OCI-M1 (cell line): ENCODE results near the gene CAPN7.

ENCODE experiments used
- DNase-seq: peaks from one replicate; lab custom pipeline; 2025; lab: John Stamatoyannopoulos, UW

CAPN7 gene

DNA sequence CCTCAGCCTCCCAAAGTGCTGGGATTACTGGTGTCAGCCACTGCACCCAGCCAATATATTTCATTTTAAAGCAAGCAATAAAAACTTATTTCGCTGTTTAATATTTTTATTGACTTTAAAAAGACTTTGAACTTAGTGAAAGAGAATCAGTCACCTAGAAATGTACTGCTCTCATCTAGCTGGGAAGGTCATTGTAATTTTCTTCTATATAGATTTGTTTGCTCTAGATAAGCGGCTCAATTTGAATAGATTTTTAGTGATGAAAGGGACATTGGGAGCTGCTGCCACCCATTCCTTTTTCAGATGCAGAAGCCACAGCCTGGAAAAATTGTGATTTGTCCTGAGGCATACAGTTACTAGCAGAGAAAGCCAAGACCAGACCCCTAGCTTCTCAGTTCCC lies 40.1 kb downstream of the CAPN7 start:
- DNase-seq: no peak

DNA sequence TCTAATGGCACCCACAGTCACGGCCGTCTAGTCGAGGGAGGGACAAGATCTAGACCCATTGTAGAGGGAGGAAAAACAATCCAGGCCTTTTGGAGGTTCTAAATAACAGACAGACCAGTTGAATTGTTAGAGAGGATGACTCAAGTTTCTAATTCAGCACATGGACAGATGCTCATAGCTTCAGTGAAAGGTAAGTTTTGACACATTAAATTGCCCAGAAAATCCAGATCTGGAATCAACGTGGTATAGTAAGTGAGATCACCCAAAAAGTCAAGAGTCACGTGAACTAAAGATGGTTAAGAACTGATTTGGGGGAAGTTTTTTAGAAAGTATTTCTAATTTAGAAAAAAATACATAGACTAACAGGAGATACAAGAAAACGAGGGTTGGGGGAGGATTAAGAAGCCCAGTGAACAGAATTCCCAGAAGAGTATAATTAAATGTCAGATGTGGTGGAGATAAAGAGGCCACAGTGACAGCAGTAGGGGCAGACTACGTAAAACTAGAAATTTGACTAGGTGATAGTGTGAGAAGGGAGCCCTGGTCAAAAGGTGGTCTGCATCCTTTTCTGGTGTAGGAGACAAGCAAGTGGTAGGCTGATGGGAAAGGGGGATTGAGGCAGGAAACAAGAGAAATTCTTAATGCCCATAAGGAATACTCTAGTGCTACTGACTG lies 47.1 kb downstream of the CAPN7 start:
- DNase-seq: peak; percentile 69

DNA sequence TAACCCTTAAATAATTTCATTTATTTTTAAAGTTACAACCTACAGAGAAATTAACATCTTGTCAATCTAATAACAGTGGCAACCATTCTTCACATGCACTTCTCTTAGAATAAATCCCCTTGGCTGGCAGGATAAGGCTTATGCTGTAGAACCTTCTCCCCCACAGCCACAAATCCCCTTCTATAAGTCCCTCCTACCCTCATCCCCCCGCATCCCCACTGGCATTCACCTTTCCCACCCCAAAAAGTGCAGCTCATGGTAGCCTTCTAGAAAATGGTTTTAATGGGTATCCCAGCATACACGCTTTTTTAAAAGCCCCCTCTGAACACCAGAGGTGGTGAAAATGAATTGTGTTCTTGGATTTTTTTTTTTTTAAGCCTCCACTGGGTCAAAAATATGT lies 49.2 kb downstream of the CAPN7 start:
- DNase-seq: no peak

DNA sequence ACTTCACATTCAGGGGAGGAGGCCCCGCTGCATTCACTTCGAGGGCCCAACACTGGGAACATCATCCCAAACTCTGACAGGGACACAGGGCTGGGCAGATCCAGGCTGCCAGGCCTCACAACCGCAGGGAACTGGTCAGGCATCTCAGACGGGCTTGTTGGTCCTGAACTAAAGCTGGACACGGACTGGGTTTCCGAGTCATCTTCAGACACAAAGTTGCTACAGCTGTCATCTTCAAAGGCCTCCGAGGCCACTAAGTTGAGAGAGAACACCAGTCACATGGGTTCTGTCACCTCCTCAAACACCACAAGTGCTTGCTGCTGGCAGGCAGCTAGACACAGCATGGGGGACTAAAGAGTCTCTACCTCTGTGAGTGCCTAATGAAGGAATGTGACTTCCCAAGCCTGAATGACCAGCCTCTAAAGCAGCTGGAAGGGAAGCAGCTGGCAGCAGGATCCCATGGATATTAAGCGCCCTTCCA lies 50.9 kb downstream of the CAPN7 start:
- no peak for DNase-seq

DNA sequence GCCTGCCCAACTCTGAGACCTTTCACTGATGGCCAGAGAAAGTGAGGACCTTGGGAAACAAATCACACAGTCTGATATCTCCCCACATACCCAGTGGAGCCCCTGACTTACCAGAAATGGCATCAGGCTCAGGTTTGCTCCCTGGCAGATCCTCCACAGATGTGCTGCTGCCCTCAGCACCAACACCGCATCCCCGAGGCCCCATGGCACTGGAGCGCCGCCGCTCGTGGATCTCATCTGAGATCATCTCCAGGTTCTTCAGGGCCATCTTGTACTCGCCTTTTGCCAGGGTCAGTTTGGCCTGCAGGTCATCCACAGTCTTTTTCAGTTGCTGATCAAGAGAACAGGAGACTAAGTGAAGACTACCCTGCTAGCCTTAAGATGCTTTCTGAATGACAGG lies 52.7 kb downstream of the CAPN7 start:
- no peak for DNase-seq

DNA sequence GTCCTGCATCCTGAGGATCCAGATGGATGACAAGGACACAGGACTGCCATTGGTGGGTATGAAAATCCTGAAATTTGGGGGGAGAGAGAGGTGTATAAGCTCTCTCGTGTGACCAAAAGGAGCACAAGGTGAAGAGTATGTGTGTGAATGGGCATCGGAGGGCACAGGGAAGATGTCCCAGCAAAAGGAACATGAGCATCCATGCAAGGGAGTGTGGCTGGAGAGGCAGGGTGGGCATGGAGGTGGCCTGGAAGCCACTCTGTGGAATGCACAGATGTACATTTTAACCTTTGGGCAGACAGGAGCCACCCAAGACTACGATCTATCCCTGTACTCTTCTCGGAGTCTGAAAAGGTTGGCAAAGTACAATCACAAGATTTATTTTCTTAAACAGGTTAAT lies 54.5 kb downstream of the CAPN7 start:
- DNase-seq: no peak

DNA sequence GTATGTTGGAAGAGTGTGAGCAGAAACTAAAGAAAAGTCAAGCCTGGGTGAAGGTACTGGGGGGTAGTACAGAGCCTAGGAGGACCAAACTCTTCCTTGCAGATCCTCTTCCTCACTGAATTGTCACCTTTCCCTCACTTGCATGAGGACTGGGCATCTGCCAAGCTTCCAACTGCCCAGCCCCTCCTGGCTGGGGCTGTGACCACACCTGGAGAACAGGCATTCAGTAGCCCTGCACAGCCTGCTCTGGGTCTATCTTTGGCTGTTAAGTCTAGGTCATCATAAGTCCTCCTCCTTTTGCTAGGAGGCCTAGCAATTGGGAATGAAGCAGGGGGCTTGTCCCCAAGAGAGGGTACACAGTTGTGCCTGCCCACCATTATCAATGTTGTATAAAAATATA lies 55.2 kb downstream of the CAPN7 start:
- no peak for DNase-seq

DNA sequence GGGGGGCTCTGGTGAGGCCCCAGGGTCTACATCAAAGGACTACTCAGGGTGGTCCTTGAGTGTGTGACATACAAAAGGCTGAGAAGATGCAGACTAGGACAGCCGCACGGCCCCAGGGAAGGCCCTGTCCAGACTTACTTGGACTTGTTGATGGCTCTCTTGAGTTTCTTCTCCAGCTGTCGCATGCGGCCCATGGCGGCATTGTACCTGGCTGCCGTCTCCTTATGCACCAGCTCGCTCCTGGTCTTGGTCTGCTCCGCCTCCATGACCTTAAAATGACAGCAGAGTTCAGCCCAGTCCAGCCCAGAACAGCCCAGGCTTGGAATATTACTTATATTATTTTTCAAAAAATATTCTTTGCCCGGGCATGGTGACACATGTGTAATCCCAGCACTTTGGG lies 56.0 kb downstream of the CAPN7 start:
- DNase-seq: no peak

DNA sequence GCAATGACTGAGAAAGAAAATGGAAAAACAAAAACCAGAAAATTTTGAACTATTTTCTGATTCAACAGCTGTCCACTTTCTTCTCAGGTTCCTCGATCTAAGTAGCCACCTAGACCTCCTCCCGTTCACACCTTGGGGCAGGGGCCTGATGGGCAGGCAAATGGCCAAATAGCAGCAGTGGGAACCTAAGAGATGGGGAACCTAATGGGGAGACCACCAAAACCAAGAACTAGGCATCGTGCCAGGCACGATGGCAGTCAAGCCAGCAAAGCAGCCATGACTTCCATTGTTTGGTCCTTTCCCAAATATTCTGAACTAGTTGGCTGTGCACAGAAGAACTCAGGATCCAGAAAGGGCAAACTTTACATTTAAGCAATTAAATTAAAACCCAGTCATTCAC lies 57.1 kb downstream of the CAPN7 start:
- no peak for DNase-seq

DNA sequence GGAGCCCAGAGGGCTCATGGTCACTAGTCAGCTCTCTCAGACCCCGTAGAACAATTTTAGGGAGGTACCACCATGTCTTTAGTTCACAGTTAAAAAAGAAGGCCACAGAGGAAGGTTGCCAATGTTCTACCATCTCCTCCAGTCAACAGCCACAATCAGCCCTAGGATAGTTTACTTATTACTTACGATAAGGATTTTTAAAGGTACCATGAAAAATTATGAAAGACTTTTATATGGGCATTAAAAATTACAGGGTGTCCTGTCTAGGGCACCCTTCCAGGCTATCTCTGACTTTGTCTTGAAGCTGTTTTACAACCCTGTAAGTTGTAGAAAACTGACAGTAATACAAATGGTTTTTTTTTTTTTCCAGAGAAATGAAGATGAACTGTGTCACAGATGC lies 57.9 kb downstream of the CAPN7 start:
- DNase-seq: no peak

DNA sequence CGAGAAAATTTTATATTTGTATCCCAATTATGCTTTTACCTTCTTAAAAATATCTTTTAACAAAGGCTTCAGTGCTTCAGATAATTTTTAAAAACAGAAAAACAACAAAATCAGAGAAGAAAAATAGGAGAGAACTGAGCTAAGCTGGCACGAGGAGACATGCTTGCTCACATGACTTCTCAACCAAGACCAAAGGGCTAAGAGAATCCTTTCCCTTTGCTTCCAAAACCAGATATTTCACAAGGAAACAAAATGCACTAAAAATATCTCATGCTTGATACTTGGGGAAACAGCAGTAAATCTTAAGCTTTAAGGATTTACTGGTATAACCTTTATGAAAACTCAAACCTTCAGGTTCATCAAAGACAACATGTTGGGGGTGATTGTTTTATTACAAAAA lies 58.4 kb downstream of the CAPN7 start:
- no peak for DNase-seq

DNA sequence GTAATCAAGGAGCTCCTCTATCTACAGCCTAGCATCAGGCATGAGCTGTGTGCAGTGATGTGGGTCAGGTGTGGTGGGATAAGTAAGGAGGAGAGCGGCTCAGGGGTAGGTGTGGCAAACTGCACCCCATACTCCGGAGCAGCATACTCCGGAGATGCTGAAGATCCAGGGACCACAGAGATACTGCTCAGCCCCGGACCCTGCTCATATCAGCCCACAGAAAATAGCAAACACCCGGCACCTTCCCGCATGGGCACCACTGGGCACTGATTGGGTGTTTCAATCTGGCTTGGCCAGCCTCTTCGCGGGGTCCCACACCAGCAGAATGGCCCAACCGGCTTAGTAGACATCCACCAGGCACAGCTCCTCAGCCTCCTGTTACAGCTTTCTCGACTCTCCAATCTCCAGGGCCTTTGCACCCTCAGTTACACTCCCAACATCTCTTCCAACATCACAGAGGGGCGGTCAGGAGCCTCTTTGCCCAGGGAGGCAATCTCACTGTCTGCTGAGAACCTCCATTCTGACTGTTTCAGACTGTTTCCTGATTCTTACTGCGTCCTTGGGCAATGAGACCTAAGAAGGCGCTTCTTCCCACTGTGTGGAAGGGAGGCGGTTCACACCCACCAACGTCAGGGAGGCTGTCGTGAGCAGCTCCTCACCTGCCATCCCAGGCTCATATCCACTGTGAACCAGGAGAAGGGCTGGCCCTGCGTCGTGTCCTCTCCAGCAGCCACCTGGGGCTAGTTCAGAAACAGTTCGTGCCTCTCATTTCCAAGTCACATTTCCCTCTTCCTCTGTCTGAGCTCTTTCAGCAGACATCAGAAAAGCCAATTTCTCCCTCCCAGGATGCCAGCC lies 59.8 kb downstream of the CAPN7 start:
- DNase-seq: no peak

DNA sequence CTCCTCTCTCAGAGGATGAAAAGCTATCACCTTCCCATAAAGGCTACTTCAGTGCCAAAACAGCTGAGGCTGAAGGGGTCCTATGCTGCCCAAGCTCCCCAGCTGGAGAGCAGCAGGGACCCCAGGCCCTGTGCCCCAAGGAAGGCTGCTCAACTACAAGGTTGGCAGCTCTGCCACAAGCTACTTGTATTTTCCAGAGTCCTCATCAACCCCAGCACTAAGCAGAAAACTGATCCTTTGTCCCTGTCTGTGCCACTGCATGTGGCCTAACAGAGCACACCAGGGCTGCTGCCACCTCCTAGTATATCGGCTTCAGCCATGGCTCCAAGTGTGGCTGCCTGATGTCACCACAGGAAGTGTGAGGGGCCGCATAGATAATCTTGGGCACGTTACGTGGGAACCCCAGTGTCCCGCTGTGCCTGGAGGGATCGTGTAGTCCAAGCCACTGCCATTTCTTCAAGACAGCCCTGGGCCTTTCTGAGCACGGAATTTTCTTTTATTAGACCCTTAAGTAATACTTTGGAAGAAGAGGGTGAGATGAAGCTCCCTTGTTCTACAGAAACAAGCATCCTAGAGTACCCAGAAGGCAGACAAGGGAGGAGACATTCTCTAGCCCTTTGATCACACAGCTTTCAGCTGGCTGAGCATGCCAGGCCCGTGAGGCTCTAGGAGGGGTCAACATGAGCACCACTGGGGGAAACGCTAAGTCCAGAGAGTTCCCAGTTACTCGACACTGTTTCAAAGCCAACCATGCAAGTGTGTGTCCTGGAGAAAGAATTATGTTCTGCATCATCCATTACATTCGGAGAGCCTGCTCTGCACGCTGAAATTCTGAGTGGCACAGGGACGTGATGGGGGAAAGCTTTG lies 60.7 kb downstream of the CAPN7 start:
- DNase-seq: no peak

DNA sequence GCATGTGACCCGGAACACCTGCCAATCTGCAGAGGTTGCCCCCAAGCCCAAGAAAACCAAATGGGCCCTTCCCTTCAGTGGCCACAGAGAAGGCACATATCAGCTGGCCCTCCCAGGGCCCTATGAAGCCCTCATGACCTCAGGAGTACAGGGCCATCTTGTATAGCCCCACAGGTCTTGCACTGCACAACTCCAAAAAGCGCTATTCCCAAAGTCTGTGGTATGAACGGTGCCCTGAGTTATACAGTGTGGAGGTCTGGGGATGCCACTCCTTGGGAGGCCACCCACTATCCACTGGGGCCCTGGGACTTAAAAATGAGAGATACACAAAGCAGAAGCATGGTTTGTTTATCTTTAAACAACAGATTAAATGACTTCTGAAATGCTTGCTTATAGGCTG lies 61.5 kb downstream of the CAPN7 start:
- no peak for DNase-seq

DNA sequence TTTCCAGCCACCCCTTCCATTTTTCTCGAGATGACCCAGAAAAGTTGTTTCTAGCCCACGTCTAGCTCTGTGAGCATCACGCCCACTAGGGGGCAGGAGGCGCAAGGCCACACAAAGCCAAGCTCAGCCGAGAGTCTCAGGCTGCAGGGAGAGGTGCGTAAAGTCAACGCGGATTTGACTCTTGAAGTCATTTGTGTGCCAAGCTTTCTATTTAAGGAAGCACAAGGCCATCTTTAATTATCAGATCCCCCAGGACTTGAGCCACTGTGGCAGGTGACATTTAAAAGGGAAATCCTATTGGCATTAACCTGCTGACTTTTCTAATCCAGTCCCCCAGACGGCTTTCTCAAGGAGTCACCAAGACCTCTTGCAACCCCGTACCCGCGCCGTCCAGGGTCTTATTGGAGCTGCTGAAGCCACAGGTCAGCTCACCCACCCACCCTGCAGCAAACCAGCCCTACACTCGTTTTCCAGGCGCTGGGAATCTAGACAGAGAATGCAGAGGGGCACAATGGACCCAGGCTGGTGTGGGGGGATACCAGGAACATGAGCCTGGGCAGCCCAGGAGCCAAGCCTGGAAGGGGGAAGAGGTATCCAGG lies 62.1 kb downstream of the CAPN7 start:
- DNase-seq: peak; percentile 94

DNA sequence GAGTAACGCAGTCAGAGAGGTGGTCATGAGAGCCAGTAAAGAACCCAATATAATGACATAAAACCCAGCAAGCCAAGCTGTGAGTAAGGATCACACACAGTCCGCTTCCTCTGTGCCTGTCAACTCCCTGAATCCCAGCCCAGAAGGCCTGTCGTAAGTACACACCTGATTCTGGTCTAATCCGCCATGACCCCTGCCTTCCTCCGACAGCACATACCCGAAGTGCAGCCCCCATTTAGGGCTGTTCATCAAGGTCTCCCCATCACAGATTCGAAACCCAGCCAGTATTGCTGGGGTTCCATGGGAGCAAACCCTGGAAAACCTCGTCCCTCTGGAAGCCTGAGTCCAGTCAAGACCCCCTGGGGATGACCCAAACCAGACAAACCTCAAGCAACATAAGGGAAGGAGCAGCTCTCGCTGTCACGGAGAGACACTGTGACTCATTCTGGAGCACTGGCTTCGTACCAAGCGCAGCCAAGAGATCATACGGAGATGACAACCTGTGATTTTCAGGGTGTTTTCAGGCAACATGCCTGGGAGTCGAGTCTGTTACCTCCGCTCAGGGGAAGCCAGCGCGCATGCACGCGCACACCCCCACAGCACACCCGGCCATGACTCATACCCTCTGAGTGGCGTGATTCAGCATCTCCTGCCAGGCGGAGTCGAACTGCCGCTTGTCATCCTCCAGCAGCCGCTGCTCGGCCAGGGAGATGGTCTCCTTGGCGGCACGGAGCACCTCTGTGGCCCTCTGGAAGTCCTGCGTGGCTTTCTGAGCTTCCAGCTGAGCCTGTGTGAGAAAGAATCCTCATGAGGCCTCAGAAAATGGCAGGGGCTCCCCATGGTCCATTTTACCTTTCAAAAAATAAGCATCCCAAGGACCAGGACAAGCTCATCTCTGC lies 63.3 kb downstream of the CAPN7 start:
- peak; percentile 95 for DNase-seq

DNA sequence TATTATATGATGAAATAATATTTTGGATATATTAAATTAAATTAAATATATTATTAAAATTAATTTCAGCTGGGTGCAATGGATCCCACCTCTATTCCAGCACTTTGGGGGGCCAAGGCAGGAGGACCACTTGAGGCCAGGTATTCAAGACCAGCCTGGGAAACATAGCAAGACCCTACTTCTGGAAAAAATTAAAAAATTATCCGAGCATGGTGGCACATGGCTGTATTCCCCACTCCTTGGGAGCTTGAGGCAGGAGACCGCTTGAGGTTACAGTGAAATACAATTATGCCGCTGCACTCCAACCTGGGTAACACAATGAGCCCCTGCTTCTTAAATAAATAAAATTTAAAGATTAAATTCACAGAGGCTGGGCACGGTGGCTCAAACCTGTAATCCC lies 65.0 kb downstream of the CAPN7 start:
- DNase-seq: no peak

DNA sequence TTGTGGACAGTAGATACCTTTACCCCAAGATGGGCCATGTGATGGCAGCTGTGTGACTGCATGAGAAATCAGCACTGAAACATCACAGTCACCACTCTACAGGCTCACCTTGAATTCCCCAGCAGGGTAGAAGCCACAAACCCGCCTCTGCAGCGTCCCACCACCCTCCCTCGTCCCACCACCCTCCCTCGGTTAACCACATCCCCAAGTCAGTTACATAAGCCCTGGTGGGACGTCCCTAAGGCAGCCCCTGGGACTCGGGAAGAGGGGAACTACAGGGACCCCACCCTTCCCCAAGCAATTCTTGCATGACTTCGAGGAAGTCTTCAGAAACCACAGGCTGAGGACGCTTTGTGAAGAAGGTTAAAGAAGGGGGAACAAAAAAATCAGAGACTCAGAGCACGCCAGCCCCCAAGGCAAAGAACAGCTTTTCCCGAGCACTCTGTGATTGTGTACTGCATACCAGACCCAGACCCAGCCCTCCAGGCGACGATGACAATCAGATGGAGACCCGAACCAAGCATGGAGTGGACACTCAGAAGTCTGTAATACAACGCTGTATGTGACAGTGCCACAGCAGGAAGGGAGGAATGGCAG lies 65.8 kb downstream of the CAPN7 start:
- DNase-seq: peak; percentile 91

DNA sequence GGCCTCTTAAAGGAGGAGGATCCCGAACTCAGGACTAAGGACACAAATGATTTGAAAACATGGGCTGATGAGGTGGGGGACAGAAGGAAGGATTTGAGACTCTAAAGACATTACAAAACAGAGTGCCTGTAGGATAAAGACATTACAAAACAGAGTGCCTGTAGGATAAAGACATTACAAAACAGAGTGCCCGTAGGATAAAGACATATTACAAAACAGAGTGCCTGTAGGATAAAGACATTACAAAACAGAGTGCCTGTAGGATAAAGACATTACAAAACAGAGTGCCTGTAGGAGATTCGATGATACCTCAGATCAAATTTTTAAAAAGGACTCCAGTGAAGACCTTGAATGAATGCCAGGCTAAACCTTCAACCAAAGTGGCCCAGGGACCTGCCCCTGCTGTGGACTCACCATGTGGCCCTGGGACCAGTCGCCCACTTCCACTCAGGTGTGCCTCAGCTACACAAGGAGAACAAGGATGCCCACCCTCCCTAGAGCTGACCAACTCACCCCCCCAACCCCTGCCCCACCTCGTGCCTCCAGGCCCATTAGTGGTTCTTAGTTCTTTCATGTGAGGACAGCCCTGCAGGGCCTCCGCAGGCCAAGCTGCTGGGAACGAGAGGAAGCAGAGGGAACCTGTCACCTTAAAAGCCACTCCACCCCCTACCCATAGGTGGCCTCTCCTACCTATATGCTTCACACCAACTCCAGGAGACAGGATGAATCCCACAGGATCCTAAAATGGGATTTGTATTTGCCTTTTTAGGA lies 66.6 kb downstream of the CAPN7 start:
- DNase-seq: no peak

DNA sequence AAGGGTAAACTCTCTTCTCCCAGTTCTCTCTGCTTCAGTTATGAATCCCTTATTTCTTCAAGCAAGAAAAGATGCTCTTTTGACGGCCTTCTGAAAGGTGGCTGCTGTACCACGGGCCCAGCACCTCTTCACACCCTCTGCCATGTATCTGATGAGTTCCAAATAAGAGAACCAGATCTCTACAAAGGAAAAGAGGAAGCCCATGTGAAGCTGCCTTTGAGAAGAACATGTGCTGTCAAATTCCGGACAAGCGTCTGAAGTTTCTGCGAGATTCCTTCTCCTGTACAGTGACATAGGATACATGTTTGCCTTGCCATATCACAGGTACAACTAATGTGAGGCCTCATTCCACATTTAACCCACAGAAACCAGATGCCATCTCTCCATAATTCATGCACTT lies 67.2 kb downstream of the CAPN7 start:
- peak; percentile 32 for DNase-seq
